NB4 (cell line): Measurements from ENCODE around the gene MAT2B.

ENCODE experiments used
- CTCF ChIP-seq: IDR thresholded peaks from one replicate; pipeline ENCODE4 v1.5.1; 2012; ENCODE audit warnings: low read depth, low read length
- POLR2A ChIP-seq: IDR thresholded peaks from 2 replicates; pipeline ENCODE4 v1.6.1; 2011; ENCODE audit warnings: mild to moderate bottlenecking; ENCODE audit not compliant: insufficient read length; ENCODE audit errors: extremely low read depth

GRCh38 chr5:163542771-163543170 lies 37.4 kb downstream of the MAT2B start:
- no peak for TF ChIP-seq CTCF
- TF ChIP-seq POLR2A: no peak
